HCT116 (cell line): Measurements from ENCODE around the gene ALDH16A1. TPM values are rescaled to one million over a fixed set of nuclear protein-coding genes. Genes with fewer than 3 reads are reported as not detected.

ENCODE experiments used
- ATAC-seq: fragments of 200-7000 bp; cut with Tn5 transposase; 2 replicates; pipeline ENCODE4 v1.9.1; 2020; ENCODE audit warnings: mild to moderate bottlenecking, moderate library complexity
- BruUV-seq: library from RNA; stranded (reverse); fragments of 400-500 nt; replicated peaks from 2 replicates; lab custom pipeline; 2021; lab: Mats Ljungman, UMichigan
- CTCF ChIA-PET: fragments of 300-600 bp; sonication (Branson Sonifier 250); formaldehyde crosslinking; loops from one replicate; lab custom pipeline; 2021; ENCODE audit warnings: antibody characterized with exemption; lab: Charles Lee
- POLR2A ChIA-PET: fragments of 300-600, 350-600 bp; sonication (Branson Sonifier 250); formaldehyde crosslinking; loops from one replicate; lab custom pipeline; 2021; ENCODE audit warnings: antibody characterized with exemption; lab: Charles Lee
- RAD21 ChIA-PET, 2 experiments: fragments of 300-600 bp; sonication (Branson Sonifier 250); formaldehyde crosslinking; loops; one replicate each; lab custom pipeline; 2023; ENCODE audit warnings: low total read pairs in 2 of 2; ENCODE audit not compliant: uncharacterized antibody in 2 of 2, unreplicated experiment in 2 of 2, low non-redundant PET in 1 of 2; lab: Charles Lee
- DNase-seq: peaks from one replicate; pipeline ENCODE4 v3.0.0-alpha.2; 2010; ENCODE audit warnings: low read depth, low spot score
- H2AFZ ChIP-seq: fragments of 200-600 bp; shearing (Covaris generic), sonication (generic); 2 replicates; pipeline ENCODE4 v1.6.1; 2017; ENCODE audit warnings: low read depth, mixed run types, mixed read lengths, antibody characterized with exemption, low read length; ENCODE audit not compliant: poor library complexity, severe bottlenecking
- H3K27ac ChIP-seq: 2 replicates; pipeline ENCODE4 v1.5.1; 2012; ENCODE audit warnings: low read depth, low read length
- H3K27me3 ChIP-seq: fragments of 200-600 bp; sonication (generic); 2 replicates; pipeline ENCODE4 v1.6.1; 2016; ENCODE audit warnings: mixed run types, low read length, mixed read lengths; ENCODE audit not compliant: insufficient read depth
- H3K36me3 ChIP-seq, 2 experiments: fragments of 200-500 bp in 1 of 2; fragments of 200-600 bp in 1 of 2; sonication (Bioruptor generic) in 1 of 2; sonication (generic) in 1 of 2; 2 replicates each; pipeline versions ENCODE4 v1.5.1 to v1.6.1; 2014 to 2016; ENCODE audit warnings: low read length in 2 of 2, inconsistent platforms in 1 of 2, mixed read lengths in 1 of 2, mixed run types in 1 of 2; ENCODE audit not compliant: insufficient read depth in 2 of 2, control insufficient read depth in 1 of 2
- H3K4me1 ChIP-seq, 2 experiments: fragments of 200-600 bp in 1 of 2; sonication (generic) in 1 of 2; 2 replicates each; pipeline versions ENCODE4 v1.5.1 to v1.6.1; 2012 to 2017; ENCODE audit warnings: low read length in 2 of 2, inconsistent platforms in 1 of 2, mild to moderate bottlenecking in 1 of 2, mixed read lengths in 1 of 2, mixed run types in 1 of 2, moderate library complexity in 1 of 2; ENCODE audit not compliant: insufficient read depth in 2 of 2, control insufficient read depth in 1 of 2
- H3K4me2 ChIP-seq: fragments of 200-600 bp; sonication (generic); 2 replicates; pipeline ENCODE4 v1.6.1; 2017; ENCODE audit warnings: mixed run types, low read length, mixed read lengths
- H3K4me3 ChIP-seq, 2 experiments: fragments of 200-600 bp in 1 of 2; sonication (generic) in 1 of 2; replicated peaks in 1 of 2; 2 replicates each; pipeline ENCODE4 v1.5.1; 2011 to 2016; ENCODE audit warnings: low read length in 2 of 2, control low read depth in 1 of 2, low read depth in 1 of 2, mild to moderate bottlenecking in 1 of 2, mixed read lengths in 1 of 2, mixed run types in 1 of 2
- H3K79me2 ChIP-seq: fragments of 200-600 bp; sonication (generic); 2 replicates; pipeline ENCODE4 v1.6.1; 2017; ENCODE audit warnings: mild to moderate bottlenecking, mixed run types, low read length, moderate library complexity, mixed read lengths; ENCODE audit not compliant: insufficient read depth
- H3K9ac ChIP-seq: fragments of 200-600 bp; sonication (generic); 2 replicates; pipeline ENCODE4 v1.6.1; 2016; ENCODE audit warnings: low read length, mixed read lengths
- H3K9me2 ChIP-seq: fragments of 200-600 bp; sonication (generic), shearing (Covaris generic); 2 replicates; pipeline ENCODE4 v1.6.1; 2017; ENCODE audit warnings: mixed run types, mild to moderate bottlenecking, moderate library complexity; ENCODE audit not compliant: insufficient read depth
- H3K9me3 ChIP-seq, 2 experiments: fragments of 200-500 bp in 1 of 2; fragments of 200-600 bp in 1 of 2; sonication (Bioruptor generic) in 1 of 2; sonication (generic) in 1 of 2; 2 replicates each; pipeline ENCODE4 v1.6.1; 2014 to 2017; ENCODE audit warnings: low read length in 2 of 2, mixed read lengths in 2 of 2, inconsistent platforms in 1 of 2, low read depth in 1 of 2, mild to moderate bottlenecking in 1 of 2, mixed run types in 1 of 2, moderate library complexity in 1 of 2; ENCODE audit not compliant: control insufficient read depth in 1 of 2, insufficient read depth in 1 of 2
- H4K20me1 ChIP-seq: fragments of 200-600 bp; sonication (generic), shearing (Covaris generic); 2 replicates; pipeline ENCODE4 v1.6.1; 2017; ENCODE audit warnings: mixed run types, mild to moderate bottlenecking, moderate library complexity; ENCODE audit not compliant: insufficient read depth
- CBX3 ChIP-seq: IDR thresholded peaks from 2 replicates; pipeline ENCODE4 v1.6.1; 2012; ENCODE audit warnings: low read depth
- CTCF ChIP-seq, 3 experiments: fragments of 200-600 bp in 1 of 3; sonication (generic) in 1 of 3; IDR thresholded peaks in 2 of 3; conservative IDR thresholded peaks in 1 of 3; 2 replicates each; pipeline ENCODE4 v1.5.1; 2012 to 2017; ENCODE audit warnings: low read depth in 2 of 3, low read length in 2 of 3, antibody characterized with exemption in 1 of 3, borderline replicate concordance in 1 of 3, control low read depth in 1 of 3, mild to moderate bottlenecking in 1 of 3, mixed read lengths in 1 of 3, mixed run types in 1 of 3, moderate library complexity in 1 of 3; ENCODE audit not compliant: insufficient read depth in 1 of 3
- EGR1 ChIP-seq: IDR thresholded peaks from 2 replicates; pipeline ENCODE4 v1.6.1; 2012; ENCODE audit warnings: low read depth
- ELF1 ChIP-seq: IDR thresholded peaks from 2 replicates; pipeline ENCODE4 v1.6.1; 2012; ENCODE audit warnings: low read depth, borderline replicate concordance
- EZH2 ChIP-seq: fragments of 200-600 bp; sonication (generic); IDR thresholded peaks from 2 replicates; pipeline ENCODE4 v1.6.1; 2017; ENCODE audit warnings: antibody characterized with exemption, mixed run types
- EZH2phosphoT487 ChIP-seq: fragments of 200-600 bp; IDR thresholded peaks from 2 replicates; pipeline ENCODE4 v1.6.1; 2018; ENCODE audit warnings: antibody characterized with exemption, borderline replicate concordance
- FOSL1 ChIP-seq: IDR thresholded peaks from 2 replicates; pipeline ENCODE4 v1.6.1; 2012; ENCODE audit warnings: low read depth
- JUND ChIP-seq: IDR thresholded peaks from 2 replicates; pipeline ENCODE4 v1.6.1; 2012
- MAX ChIP-seq: IDR thresholded peaks from 2 replicates; pipeline ENCODE4 v1.6.1; 2012
- POLR2A ChIP-seq: IDR thresholded peaks from 2 replicates; pipeline ENCODE4 v1.7.0; 2011; ENCODE audit warnings: borderline replicate concordance; ENCODE audit not compliant: insufficient read depth, insufficient read length; ENCODE audit errors: extremely low read depth
- POLR2AphosphoS5 ChIP-seq: IDR thresholded peaks from 2 replicates; pipeline ENCODE4 v1.6.1; 2011; ENCODE audit warnings: mild to moderate bottlenecking, low read depth, low read length, moderate library complexity
- RAD21 ChIP-seq: IDR thresholded peaks from 2 replicates; pipeline ENCODE4 v1.6.1; 2012; ENCODE audit warnings: low read depth, mild to moderate bottlenecking
- REST ChIP-seq: IDR thresholded peaks from 2 replicates; pipeline ENCODE4 v1.6.1; 2012; ENCODE audit warnings: low read depth
- SIN3A ChIP-seq: IDR thresholded peaks from 2 replicates; pipeline ENCODE4 v1.6.1; 2012; ENCODE audit warnings: low read depth
- TCF7L2 ChIP-seq: IDR thresholded peaks from 2 replicates; pipeline ENCODE4 v1.7.0; 2011; ENCODE audit warnings: borderline replicate concordance, inconsistent platforms; ENCODE audit not compliant: insufficient read depth, insufficient read length; ENCODE audit errors: extremely low read depth
- YY1 ChIP-seq: IDR thresholded peaks from 2 replicates; pipeline ENCODE4 v1.6.1; 2011; ENCODE audit warnings: low read length, low read depth, moderate library complexity, mild to moderate bottlenecking; ENCODE audit not compliant: insufficient replicate concordance; ENCODE audit errors: extremely low read depth
- ZBTB33 ChIP-seq: IDR thresholded peaks from 2 replicates; pipeline ENCODE4 v1.6.1; 2011; ENCODE audit warnings: mild to moderate bottlenecking, low read length, moderate library complexity; ENCODE audit not compliant: insufficient replicate concordance; ENCODE audit errors: extremely low read depth
- ZFX ChIP-seq: fragments of 450-650 bp; IDR thresholded peaks from 2 replicates; pipeline ENCODE4 v1.6.1; 2017
- ZNF274 ChIP-seq: fragments of 200-500 bp; sonication (Bioruptor generic); IDR thresholded peaks from 2 replicates; pipeline ENCODE4 v1.6.1; 2014; ENCODE audit warnings: mild to moderate bottlenecking, low read depth, low read length, inconsistent platforms
- intact Hi-C: fragments of 100-400 bp; cut with micrococcal nuclease; formaldehyde crosslinking; loops from 2 replicates; pipeline ENCODE4 v1.10.0; 2022
- total RNA-seq: library from RNA; stranded (reverse); gene quantifications from one replicate; pipeline ENCODE4 v1.2.1, GENCODE V29; 2021; ENCODE audit not compliant: unreplicated experiment

Gene ALDH16A1
- total RNA-seq, 1 experiment from 2014 or later = 22.8 TPM

DNA sequence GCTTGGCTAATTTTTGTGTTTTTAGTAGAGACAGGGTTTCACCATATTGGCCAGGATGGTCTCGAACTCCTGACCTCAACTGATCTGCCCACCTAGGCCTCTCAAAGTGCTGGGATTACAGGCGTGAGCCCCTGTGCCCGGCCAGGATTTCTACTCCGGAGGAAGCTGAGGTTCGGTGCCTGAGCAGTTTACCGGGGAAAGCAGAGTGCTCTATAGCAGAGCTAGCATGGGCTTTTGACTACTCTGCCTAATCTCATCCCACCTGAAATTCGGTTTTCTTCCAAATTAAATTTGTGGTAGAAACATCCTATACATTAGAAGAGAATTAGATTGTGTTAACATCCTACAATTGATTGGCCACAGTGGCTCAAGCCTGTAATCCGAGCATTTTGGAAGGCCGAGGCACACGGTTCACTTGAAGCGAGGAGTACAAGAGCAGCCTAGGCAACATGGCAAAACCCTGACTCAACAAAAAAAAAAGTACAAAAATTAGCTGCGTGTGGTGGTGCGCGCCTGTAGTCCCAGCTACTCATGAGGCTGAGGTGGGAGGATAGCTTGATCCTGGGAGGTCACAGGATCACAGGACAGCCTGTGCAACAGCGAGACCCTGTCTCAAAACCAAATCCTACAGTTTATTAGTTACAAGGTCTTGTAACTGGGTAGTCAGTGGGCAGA lies 36.0 kb downstream of the ALDH16A1 start:
- H3K9me2 ChIP-seq = no peaks in the 10 kb centered on the region
- peak overlapping the region; percentile 85 for H3K4me2 ChIP-seq
- H3K4me1 ChIP-seq = peaks cover 10 to 52% of the 10 kb centered on the region in 2 experiments; a peak in 3 of 4 replicates
- H3K27ac ChIP-seq = peak overlapping the region; percentile 86
- peak overlapping the region; percentile 100 for H3K9ac ChIP-seq
- intact Hi-C loops = no loop called here
- POLR2A ChIA-PET = interaction anchor here (0.5 to 2.1 kb wide), 5 partner anchors 12 to 241 kb away, joined by 3 to 8 read pairs (median 4); partner anchors contain the start of genes ALDH16A1 and PIH1D1
- H3K4me3 ChIP-seq = peak overlapping the region; percentile 99 to 100
- peaks cover 19% of the 10 kb centered on the region; the same call in 1 of the 2 replicates for H4K20me1 ChIP-seq
- no peaks in the 10 kb centered on the region for H3K27me3 ChIP-seq
- H3K9me3 ChIP-seq = no peaks in the 10 kb centered on the region
- DNase-seq = no peak
- BruUV-seq = no TSS peak
- CTCF ChIA-PET = interaction anchor here (1.2 kb wide), 1 partner anchor 13 kb away, joined by 5 read pairs; no protein-coding TSS in a partner anchor
- ATAC-seq = no peak
- H3K36me3 ChIP-seq = peaks cover 21 to 47% of the 10 kb centered on the region in 2 experiments
- H2AFZ ChIP-seq = no peak overlapping the region
- RAD21 ChIA-PET = interaction anchor here in 1 of 2 experiments (0.6 kb wide), 1 partner anchor 10 kb away, joined by 4 read pairs; no protein-coding TSS in a partner anchor
- peaks cover 43% of the 10 kb centered on the region for H3K79me2 ChIP-seq
- TF ChIP-seq EGR1 (no peak), CBX3 (no peak), ZFX (no peak), CTCF (IDR thresholded peaks at IDR 0.05 in 2 of 3, conservative IDR thresholded peaks at IDR 0.05 in 1 of 3; ENCODE audit: borderline replicate concordance in 1 of 3, insufficient read depth in 1 of 3, low read depth in 2 of 3, low read length in 2 of 3) (no peak), EZH2phosphoT487 (no peak), REST (no peak), FOSL1 (no peak), SIN3A (no peak; the same call in 1 of the 2 replicates), MAX (no peak), YY1 (no peak), POLR2AphosphoS5 (no peak; the same call in 1 of the 2 replicates), EZH2 (no peak), ZBTB33 (no peak), TCF7L2 (no peak), RAD21 (no peak), ELF1 (no peak), ZNF274 (no peak), JUND (no peak), POLR2A (no peak)
